GM23248 (cell line): ENCODE measurements around the gene DNAJB5. TPM values are rescaled to one million over a fixed set of nuclear protein-coding genes. Genes with fewer than 3 reads are reported as not detected.

Experiments used
- DNase-seq: peaks from one replicate; pipeline ENCODE4 v3.0.0-alpha.2; 2015
- H2AFZ ChIP-seq: fragments of 200-600 bp; sonication (generic); 2 replicates; pipeline ENCODE4 v1.6.1; 2016; ENCODE audit warnings: antibody characterized with exemption
- H3F3A ChIP-seq: fragments of 200-600 bp; sonication (generic); 2 replicates; pipeline ENCODE4 v1.6.1; 2016; ENCODE audit warnings: mild to moderate bottlenecking, antibody characterized with exemption, mixed run types; ENCODE audit not compliant: insufficient read depth
- H3K27ac ChIP-seq: fragments of 200-600 bp; sonication (generic); 2 replicates; pipeline ENCODE4 v1.5.1; 2016; ENCODE audit warnings: mild to moderate bottlenecking
- H3K27me3 ChIP-seq: fragments of 200-600 bp; sonication (generic); replicated peaks from 2 replicates; pipeline ENCODE4 v1.6.1; 2016; ENCODE audit warnings: mild to moderate bottlenecking; ENCODE audit not compliant: insufficient read depth
- H3K36me3 ChIP-seq: fragments of 200-600 bp; sonication (generic); 2 replicates; pipeline ENCODE4 v1.6.1; 2016; ENCODE audit warnings: low read depth, mild to moderate bottlenecking
- H3K4me1 ChIP-seq: fragments of 200-600 bp; sonication (generic); 2 replicates; pipeline ENCODE4 v1.6.1; 2016; ENCODE audit warnings: mild to moderate bottlenecking; ENCODE audit not compliant: insufficient read depth
- H3K4me2 ChIP-seq: fragments of 200-600 bp; sonication (generic); one replicate; pipeline ENCODE4 v1.6.1; 2016; ENCODE audit warnings: mild to moderate bottlenecking; ENCODE audit not compliant: unreplicated experiment
- H3K4me3 ChIP-seq: fragments of 200-600 bp; sonication (generic); 2 replicates; pipeline ENCODE4 v1.5.1; 2016; ENCODE audit warnings: mild to moderate bottlenecking
- H3K79me2 ChIP-seq: fragments of 200-600 bp; sonication (generic); 2 replicates; pipeline ENCODE4 v1.6.1; 2016; ENCODE audit warnings: mild to moderate bottlenecking; ENCODE audit not compliant: insufficient read depth
- H3K9ac ChIP-seq: fragments of 200-600 bp; sonication (generic); 2 replicates; pipeline ENCODE4 v1.6.1; 2016; ENCODE audit warnings: mild to moderate bottlenecking
- H3K9me2 ChIP-seq: fragments of 200-600 bp; sonication (generic); 2 replicates; pipeline ENCODE4 v1.6.1; 2016; ENCODE audit warnings: mixed run types, mild to moderate bottlenecking, moderate library complexity; ENCODE audit not compliant: insufficient read depth
- H3K9me3 ChIP-seq: fragments of 200-600 bp; sonication (generic); one replicate; pipeline ENCODE4 v1.6.1; 2017; ENCODE audit warnings: low read depth
- H4K20me1 ChIP-seq: fragments of 200-600 bp; sonication (generic); 2 replicates; pipeline ENCODE4 v1.6.0; 2016; ENCODE audit not compliant: insufficient read depth
- EZH2 ChIP-seq: fragments of 200-600 bp; sonication (generic); IDR thresholded peaks from 2 replicates; pipeline ENCODE4 v1.6.1; 2018; ENCODE audit warnings: antibody characterized with exemption, mild to moderate bottlenecking; ENCODE audit not compliant: insufficient read depth, poor library complexity, severe bottlenecking
- EZH2phosphoT487 ChIP-seq: fragments of 200-600 bp; sonication (generic); IDR thresholded peaks from 2 replicates; pipeline ENCODE4 v1.6.1; 2018; ENCODE audit warnings: antibody characterized with exemption, moderate library complexity, mild to moderate bottlenecking, low read depth; ENCODE audit not compliant: insufficient read depth
- WGBS, 2 experiments: methylation state at CpG; one replicate each; pipeline ENCODE4 v1.1.6; 2015 to 2017; ENCODE audit warnings: low lambda C conversion rate in 2 of 2, low coverage in 1 of 2; ENCODE audit errors: missing lambda C conversion rate in 2 of 2; 5-methylcytosine and 5-hydroxymethylcytosine counted together
- in situ Hi-C: fragments of 300-500 bp; cut with MboI; formaldehyde crosslinking; loops from 2 replicates; pipeline ENCODE4 v1.15.0; 2020
- polyA plus RNA-seq: library from polyadenylated mRNA; unstranded; fragments of >200 nt; fragmentation: Nextera tagmentation; extraction: Ambion mirVana; gene quantifications from 2 replicates; pipeline ENCODE4 v1.2.1, GENCODE V29; 2016
- total RNA-seq: library from RNA; depleted of rRNA; stranded (reverse); fragments of >200 nt; shearing (Covaris generic); gene quantifications from 2 replicates; pipeline ENCODE4 v1.2.3, GENCODE V29; 2014

The DNAJB5 gene
- total and polyA plus RNA-seq, 2 experiments from 2014 or later: 10.9 to 24.2 TPM

- peak overlapping the region; percentile 78 for H3K9ac ChIP-seq
- whole genome bisulfite sequencing, 2 experiments: 44 to 48% methylated on average over 10 of the region's 10 CpGs
- peak; percentile 69 for DNase-seq
- peaks cover 62% of the 10 kb centered on the region for H3K4me1 ChIP-seq
- peaks cover 49% of the 10 kb centered on the region for H3F3A ChIP-seq
- no peaks in the 10 kb centered on the region for H3K27me3 ChIP-seq
- no peaks in the 10 kb centered on the region for H4K20me1 ChIP-seq
- H3K4me3 ChIP-seq: no peak overlapping the region
- H3K4me2 ChIP-seq: peak overlapping the region; percentile 26
- no peaks in the 10 kb centered on the region for H3K9me3 ChIP-seq
- H3K9me2 ChIP-seq: no peaks in the 10 kb centered on the region
- H3K27ac ChIP-seq: peak overlapping the region; percentile 96
- no peaks in the 10 kb centered on the region for H3K36me3 ChIP-seq
- TF ChIP-seq EZH2 (no peak), EZH2phosphoT487 (no peak)
- in situ Hi-C loops: no loop called here
- H3K79me2 ChIP-seq: peaks cover 17% of the 10 kb centered on the region; the same call in 1 of the 2 replicates
- 0 out of 2 replicates have a peak overlapping the region, but pooled peaks have one; percentile 10 for H2AFZ ChIP-seq
Observed at GRCh38 chr9:34993502-34994259, 4.1 kb downstream of the DNAJB5 start.

GRCh38 chr9:34994260-34994899 is 4.8 kb downstream of the DNAJB5 start:
- Histone ChIP-seq H3K4me3 (no peak overlapping the region), H3K4me1 (peaks cover 61% of the 10 kb centered on the region), H3K27ac (peak overlapping the region; percentile 96), H3K27me3 (no peaks in the 10 kb centered on the region), H3K4me2 (peak overlapping the region; percentile 21), H3F3A (peaks cover 49% of the 10 kb centered on the region), H3K79me2 (peaks cover 17% of the 10 kb centered on the region; the same call in 1 of the 2 replicates), H3K36me3 (no peaks in the 10 kb centered on the region), H4K20me1 (no peaks in the 10 kb centered on the region), H2AFZ (no peak overlapping the region), H3K9ac (peak overlapping the region; percentile 78), H3K9me2 (no peaks in the 10 kb centered on the region), H3K9me3 (no peaks in the 10 kb centered on the region)
- in situ Hi-C loops: no loop called here
- TF ChIP-seq EZH2: no peak
- TF ChIP-seq EZH2phosphoT487: no peak
- WGBS, 2 experiments: 33 to 44% methylated on average over 4 of the region's 4 CpGs
- DNase-seq: peak; percentile 71

GRCh38 chr9:34994900-34995669 is 5.5 kb downstream of the DNAJB5 start:
- H3K4me3 ChIP-seq: no peak overlapping the region
- TF ChIP-seq EZH2phosphoT487 (no peak), EZH2 (no peak)
- H3K9ac ChIP-seq: peak overlapping the region; percentile 78
- peaks cover 61% of the 10 kb centered on the region for H3K4me1 ChIP-seq
- H3F3A ChIP-seq: peaks cover 49% of the 10 kb centered on the region
- H3K9me3 ChIP-seq: no peaks in the 10 kb centered on the region
- H4K20me1 ChIP-seq: no peaks in the 10 kb centered on the region
- peak overlapping the region; percentile 96 for H3K27ac ChIP-seq
- H2AFZ ChIP-seq: no peak overlapping the region
- in situ Hi-C loops: no loop called here
- peaks cover 17% of the 10 kb centered on the region; the same call in 1 of the 2 replicates for H3K79me2 ChIP-seq
- H3K9me2 ChIP-seq: no peaks in the 10 kb centered on the region
- H3K27me3 ChIP-seq: no peaks in the 10 kb centered on the region
- H3K4me2 ChIP-seq: peak overlapping the region; percentile 12
- H3K36me3 ChIP-seq: no peaks in the 10 kb centered on the region
- WGBS, 2 experiments: 53 to 54% methylated on average over 7 of the region's 7 CpGs
- peak; percentile 87 for DNase-seq

- no peak overlapping the region for H2AFZ ChIP-seq
- in situ Hi-C loops: no loop called here
- no peaks in the 10 kb centered on the region for H3K9me3 ChIP-seq
- H3K4me1 ChIP-seq: peaks cover 62% of the 10 kb centered on the region
- peaks cover 55% of the 10 kb centered on the region for H3F3A ChIP-seq
- H3K79me2 ChIP-seq: peaks cover 11% of the 10 kb centered on the region; the same call in 1 of the 2 replicates
- DNase-seq: peak; percentile 82
- H3K4me2 ChIP-seq: peak overlapping the region; percentile 12
- H3K9ac ChIP-seq: peak overlapping the region; percentile 78
- H3K36me3 ChIP-seq: no peaks in the 10 kb centered on the region
- H3K27ac ChIP-seq: peak overlapping the region; percentile 96
- no peaks in the 10 kb centered on the region for H3K27me3 ChIP-seq
- H3K9me2 ChIP-seq: no peaks in the 10 kb centered on the region
- H3K4me3 ChIP-seq: no peak overlapping the region
- TF ChIP-seq EZH2phosphoT487 (no peak), EZH2 (no peak)
- H4K20me1 ChIP-seq: no peaks in the 10 kb centered on the region
- WGBS, 2 experiments: 40 to 45% methylated on average over 3 of the region's 3 CpGs
Observed at GRCh38 chr9:34995670-34996060, 6.1 kb downstream of the DNAJB5 start.
